Central memory CD8-positive, alpha-beta T cell (primary cell): ENCODE data around the gene HSPA6.
"Not testable (repeated sequence)": the region's sequence is repeated elsewhere in the genome, so short reads cannot be mapped to it uniquely, and the experiment has no call there.

ENCODE experiments used
- ATAC-seq: fragments of 150-1000 bp; cut with Tn5 transposase; replicated peaks from 2 replicates; pipeline ENCODE4 v1.10.0; 2022; ENCODE audit warnings: mild to moderate bottlenecking, moderate FRiP score, moderate number of reproducible peaks; ENCODE audit not compliant: poor library complexity, severe bottlenecking; ENCODE audit errors: extremely low read depth
- DNase-seq, 2 donors: peaks; one replicate each; pipeline ENCODE4 v3.0.0; 2021; ENCODE audit warnings: low spot score in 2 of 2
- H3K27ac Mint-ChIP-seq: one replicate; pipeline ENCODE4 v1.8.0; 2022; ENCODE audit warnings: low read depth, mild to moderate bottlenecking, moderate library complexity, mixed read lengths
- H3K27me3 Mint-ChIP-seq: one replicate; pipeline ENCODE4 v1.8.0; 2022; ENCODE audit warnings: mixed read lengths
- H3K36me3 Mint-ChIP-seq: one replicate; pipeline ENCODE4 v1.8.0; 2022; ENCODE audit warnings: mild to moderate bottlenecking, moderate library complexity, mixed read lengths; ENCODE audit not compliant: insufficient read depth
- H3K4me1 Mint-ChIP-seq: one replicate; pipeline ENCODE4 v1.8.0; 2022; ENCODE audit warnings: mixed read lengths
- H3K4me3 Mint-ChIP-seq: one replicate; pipeline ENCODE4 v1.8.0; 2022; ENCODE audit warnings: mild to moderate bottlenecking, moderate library complexity, mixed read lengths
- H3K9me3 Mint-ChIP-seq: one replicate; pipeline ENCODE4 v1.8.0; 2022; ENCODE audit warnings: mixed read lengths

The HSPA6 gene

DNA sequence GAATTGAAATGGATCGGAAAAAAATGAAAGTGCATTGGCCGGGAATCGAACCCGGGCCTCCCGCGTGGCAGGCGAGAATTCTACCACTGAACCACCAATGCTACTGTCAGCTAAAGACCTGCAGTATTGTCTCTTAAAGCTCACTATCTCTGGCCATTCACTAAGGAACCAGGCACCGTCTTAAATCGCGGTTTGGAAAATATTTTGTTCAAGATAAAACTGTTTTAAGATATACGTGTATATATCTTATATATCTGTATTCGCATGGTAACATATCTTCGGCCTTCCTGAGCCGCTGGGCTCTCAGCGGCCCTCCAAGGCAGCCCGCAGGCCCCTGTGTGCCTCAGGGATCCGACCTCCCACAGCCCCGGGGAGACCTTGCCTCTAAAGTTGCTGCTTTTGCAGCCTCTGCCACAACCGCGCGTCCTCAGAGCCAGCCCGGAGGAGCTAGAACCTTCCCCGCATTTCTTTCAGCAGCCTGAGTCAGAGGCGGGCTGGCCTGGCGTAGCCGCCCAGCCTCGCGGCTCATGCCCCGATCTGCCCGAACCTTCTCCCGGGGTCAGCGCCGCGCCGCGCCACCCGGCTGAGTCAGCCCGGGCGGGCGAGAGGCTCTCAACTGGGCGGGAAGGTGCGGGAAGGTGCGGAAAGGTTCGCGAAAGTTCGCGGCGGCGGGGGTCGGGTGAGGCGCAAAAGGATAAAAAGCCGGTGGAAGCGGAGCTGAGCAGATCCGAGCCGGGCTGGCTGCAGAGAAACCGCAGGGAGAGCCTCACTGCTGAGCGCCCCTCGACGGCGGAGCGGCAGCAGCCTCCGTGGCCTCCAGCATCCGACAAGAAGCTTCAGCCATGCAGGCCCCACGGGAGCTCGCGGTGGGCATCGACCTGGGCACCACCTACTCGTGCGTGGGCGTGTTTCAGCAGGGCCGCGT, at the start of gene HSPA6:
Gene HSPA6 (plus strand): TSS at position 724 of the 925 bp plus-strand sequence. CDS start 119 bp downstream, at position 843.
- Mint-ChIP-seq H3K36me3 (peaks cover 22% of the 10 kb centered on the region), H3K4me3 (peak within 1 kb of the TSS; percentile 82), H3K27ac (peak within 1 kb of the TSS; percentile 99)
- peak; percentile 75 to 77 for DNase-seq
- not testable (repeated sequence) for H3K9me3 Mint-ChIP-seq, H3K4me1 Mint-ChIP-seq, H3K27me3 Mint-ChIP-seq
- ATAC-seq: peak; percentile 71

DNA sequence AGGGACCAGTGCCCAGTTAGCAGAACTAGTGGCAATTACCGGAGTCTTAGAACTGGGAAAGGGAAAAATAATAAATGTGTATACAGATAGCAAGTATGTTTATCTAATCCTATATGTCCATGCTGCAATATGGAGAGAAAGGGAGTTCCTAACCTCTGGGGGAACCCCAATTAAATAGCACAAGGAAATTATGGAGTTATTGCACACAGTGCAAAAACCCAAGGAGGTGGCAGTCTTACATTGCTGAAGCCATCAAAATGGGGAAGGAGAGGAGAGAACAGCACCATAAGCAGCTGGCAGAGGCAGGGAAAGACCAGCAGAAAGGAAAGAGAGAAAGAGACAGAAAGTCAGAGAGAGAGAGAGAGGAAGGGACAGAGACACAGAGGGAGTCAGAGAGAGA, 46.6 kb upstream of the HSPA6 start:
- H3K36me3 Mint-ChIP-seq, ATAC-seq, H3K4me3 Mint-ChIP-seq, DNase-seq, H3K9me3 Mint-ChIP-seq, H3K27ac Mint-ChIP-seq: not testable (repeated sequence)
- Mint-ChIP-seq H3K4me1 (peaks cover 11% of the 10 kb centered on the region), H3K27me3 (peaks cover 22% of the 10 kb centered on the region)

DNA sequence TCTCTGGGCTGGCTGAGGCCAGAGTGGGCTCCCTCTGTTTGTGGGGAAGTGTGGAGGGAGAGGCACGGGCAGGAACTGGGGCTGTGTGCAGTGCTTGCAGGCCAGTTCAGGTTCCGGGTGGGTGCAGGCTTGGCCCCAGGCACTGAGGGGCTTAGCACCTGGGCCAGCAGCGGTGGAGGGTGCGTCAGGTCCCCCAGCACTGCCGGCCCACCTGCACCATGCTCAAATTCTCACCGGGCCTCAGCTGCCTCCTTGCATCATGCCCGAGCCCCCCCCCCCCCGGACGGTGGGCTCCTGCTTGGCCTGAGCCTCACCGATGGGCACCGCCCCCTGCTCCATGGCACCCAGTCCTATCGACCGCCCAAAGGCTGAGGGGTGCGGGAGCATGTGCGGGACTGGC, 45.4 kb upstream of the HSPA6 start:
- no peak overlapping the region for H3K4me3 Mint-ChIP-seq
- H3K36me3 Mint-ChIP-seq: no peaks in the 10 kb centered on the region
- no peak overlapping the region for H3K27ac Mint-ChIP-seq
- H3K27me3 Mint-ChIP-seq: peaks cover 9% of the 10 kb centered on the region
- H3K9me3 Mint-ChIP-seq: no peaks in the 10 kb centered on the region
- no peaks in the 10 kb centered on the region for H3K4me1 Mint-ChIP-seq
- no peak for ATAC-seq
- no peak for DNase-seq

DNA sequence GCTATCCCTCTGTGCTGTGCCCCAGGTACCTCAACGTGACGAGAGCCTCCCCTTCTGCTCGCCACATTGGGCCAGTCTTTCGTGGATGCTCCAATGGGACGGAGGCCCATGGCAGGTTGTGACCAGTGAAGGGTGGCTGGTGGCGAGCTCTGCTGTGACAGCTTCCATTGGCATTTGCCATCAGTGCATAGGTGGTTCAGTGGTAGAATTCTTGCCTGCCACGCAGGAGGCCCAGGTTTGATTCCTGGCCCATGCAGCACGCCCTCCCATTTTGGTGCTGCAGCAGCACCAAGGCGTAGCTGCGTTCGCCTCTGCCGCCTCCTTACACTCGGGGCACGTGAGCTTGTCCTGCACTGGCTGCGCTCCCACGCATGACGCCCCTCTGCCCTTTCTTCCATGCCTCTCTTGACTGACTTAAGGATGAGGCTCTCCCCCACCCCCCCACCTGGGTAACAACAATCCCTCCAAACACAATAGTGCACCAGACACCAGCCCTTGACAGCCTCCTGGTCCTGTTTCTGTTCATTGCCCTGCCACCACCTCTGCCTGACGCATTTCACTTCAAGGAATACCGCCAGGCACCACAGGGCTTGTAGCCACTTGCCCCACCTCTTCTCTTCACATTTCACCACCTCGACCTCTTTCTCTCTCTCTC, 43.8 kb upstream of the HSPA6 start:
- Mint-ChIP-seq H3K4me3 (no peak overlapping the region), H3K36me3 (no peaks in the 10 kb centered on the region), H3K27ac (no peak overlapping the region), H3K9me3 (no peaks in the 10 kb centered on the region), H3K27me3 (no peaks in the 10 kb centered on the region), H3K4me1 (no peaks in the 10 kb centered on the region)
- ATAC-seq (no peak), DNase-seq (no peak)

DNA sequence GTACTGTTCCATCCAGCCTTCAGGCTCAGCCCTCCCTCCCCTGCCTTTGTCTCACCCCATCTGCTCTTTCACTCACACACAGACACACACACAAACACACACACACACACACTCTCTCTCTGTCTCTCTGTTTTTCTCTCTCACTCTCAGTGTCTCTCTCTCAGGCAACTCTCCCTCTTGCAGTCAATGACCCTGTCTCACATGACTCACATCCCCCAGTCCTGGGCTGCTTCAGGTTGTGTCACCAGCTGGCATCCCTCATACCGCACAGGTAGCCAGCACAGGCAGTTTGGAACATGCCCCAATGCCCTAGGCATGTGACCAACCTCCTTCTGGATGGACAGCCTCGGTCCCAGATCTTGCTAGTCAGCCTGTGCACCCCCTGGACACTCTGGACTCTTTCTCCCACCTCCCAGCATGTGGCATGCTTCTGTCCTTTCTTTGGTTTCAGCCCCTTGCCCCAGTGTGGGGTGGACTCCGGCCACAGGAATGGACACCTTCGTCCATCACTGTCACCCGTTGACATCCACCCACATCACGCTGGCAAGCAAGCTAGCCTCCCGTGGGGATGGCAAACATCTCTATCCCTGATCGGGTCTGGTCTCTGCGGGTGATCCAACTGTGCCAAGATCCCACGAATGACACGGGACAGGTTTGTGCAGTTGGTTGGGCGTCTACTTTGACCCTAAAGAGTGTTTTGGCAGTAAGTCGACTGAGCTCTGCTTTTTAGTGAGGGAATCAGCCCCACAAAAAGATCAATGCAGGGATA, 42.5 kb upstream of the HSPA6 start:
- Mint-ChIP-seq H3K4me1 (peaks cover 2% of the 10 kb centered on the region), H3K9me3 (no peaks in the 10 kb centered on the region), H3K36me3 (no peaks in the 10 kb centered on the region), H3K4me3 (no peak overlapping the region), H3K27me3 (no peaks in the 10 kb centered on the region), H3K27ac (no peak overlapping the region)
- ATAC-seq (no peak), DNase-seq (no peak)

DNA sequence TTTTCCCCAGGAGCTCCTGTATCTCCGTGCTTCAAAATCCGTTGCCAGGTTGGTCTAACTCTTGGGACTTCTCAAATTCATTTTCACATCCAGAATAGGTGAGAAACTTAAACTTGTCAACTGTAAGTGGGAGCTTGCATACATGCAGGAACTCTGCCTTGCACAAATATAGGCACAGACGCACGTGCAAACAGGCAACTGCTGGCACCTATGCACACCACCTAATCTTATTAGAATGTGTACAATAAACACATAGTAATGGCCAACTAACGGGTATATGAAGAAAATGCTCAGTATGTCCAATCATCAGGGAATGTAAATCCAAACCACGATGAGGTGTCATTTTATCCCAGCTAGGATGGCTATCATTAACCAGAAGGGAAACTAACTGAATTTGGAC, 41.7 kb upstream of the HSPA6 start:
- no peaks in the 10 kb centered on the region for H3K27me3 Mint-ChIP-seq
- H3K27ac Mint-ChIP-seq: no peak overlapping the region
- H3K4me1 Mint-ChIP-seq: peaks cover 7% of the 10 kb centered on the region
- H3K4me3 Mint-ChIP-seq: no peak overlapping the region
- DNase-seq (no peak), ATAC-seq (no peak)
- no peaks in the 10 kb centered on the region for H3K9me3 Mint-ChIP-seq
- no peaks in the 10 kb centered on the region for H3K36me3 Mint-ChIP-seq

DNA sequence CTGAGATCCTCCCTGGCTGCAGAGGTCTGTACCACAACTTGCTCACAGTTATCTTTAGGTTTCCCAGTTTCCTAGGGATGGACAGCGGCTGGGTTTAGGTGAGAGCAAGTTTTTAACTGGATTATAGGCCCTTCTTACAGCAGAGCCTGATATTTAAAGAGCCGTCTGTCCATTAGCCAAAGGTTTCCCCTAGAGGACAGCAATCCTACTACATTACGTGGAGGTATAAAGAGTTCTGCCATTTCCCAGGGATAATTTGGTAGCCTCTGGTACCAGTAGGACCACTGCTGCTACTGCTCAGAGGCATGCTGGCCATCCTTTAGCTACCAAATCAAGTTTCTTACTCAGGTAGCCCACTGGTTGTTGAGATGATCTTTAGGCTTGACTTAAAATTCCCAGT, 41.0 kb upstream of the HSPA6 start:
- H3K36me3 Mint-ChIP-seq: no peaks in the 10 kb centered on the region
- DNase-seq: no peak
- H3K9me3 Mint-ChIP-seq: no peaks in the 10 kb centered on the region
- ATAC-seq: no peak
- no peaks in the 10 kb centered on the region for H3K27me3 Mint-ChIP-seq
- peaks cover 7% of the 10 kb centered on the region for H3K4me1 Mint-ChIP-seq
- H3K4me3 Mint-ChIP-seq: no peak overlapping the region
- H3K27ac Mint-ChIP-seq: no peak overlapping the region

DNA sequence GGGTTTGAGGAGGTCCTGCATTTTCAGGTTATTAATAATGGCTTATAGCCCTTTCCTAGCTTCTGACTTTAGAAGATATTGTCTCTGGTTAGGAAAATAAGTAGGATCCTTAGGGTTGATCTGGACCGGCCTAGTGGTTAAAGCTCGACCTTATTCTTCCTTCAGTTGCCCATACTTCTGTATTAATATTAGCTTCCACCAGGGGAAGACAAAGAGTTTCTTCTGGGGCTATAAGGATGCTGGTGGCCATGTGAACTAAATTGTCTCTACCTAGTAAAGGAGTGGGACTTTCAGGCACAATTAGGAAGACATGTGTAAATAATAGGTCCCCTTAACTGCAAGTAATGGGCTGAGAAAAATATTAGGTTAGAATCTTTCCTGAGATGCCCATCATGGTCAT, 39.7 kb upstream of the HSPA6 start:
- no peak for DNase-seq
- H3K27me3 Mint-ChIP-seq: no peaks in the 10 kb centered on the region
- H3K4me3 Mint-ChIP-seq: no peak overlapping the region
- no peaks in the 10 kb centered on the region for H3K36me3 Mint-ChIP-seq
- no peak overlapping the region for H3K27ac Mint-ChIP-seq
- peaks cover 7% of the 10 kb centered on the region for H3K4me1 Mint-ChIP-seq
- H3K9me3 Mint-ChIP-seq: no peaks in the 10 kb centered on the region
- peak; percentile 54 for ATAC-seq

DNA sequence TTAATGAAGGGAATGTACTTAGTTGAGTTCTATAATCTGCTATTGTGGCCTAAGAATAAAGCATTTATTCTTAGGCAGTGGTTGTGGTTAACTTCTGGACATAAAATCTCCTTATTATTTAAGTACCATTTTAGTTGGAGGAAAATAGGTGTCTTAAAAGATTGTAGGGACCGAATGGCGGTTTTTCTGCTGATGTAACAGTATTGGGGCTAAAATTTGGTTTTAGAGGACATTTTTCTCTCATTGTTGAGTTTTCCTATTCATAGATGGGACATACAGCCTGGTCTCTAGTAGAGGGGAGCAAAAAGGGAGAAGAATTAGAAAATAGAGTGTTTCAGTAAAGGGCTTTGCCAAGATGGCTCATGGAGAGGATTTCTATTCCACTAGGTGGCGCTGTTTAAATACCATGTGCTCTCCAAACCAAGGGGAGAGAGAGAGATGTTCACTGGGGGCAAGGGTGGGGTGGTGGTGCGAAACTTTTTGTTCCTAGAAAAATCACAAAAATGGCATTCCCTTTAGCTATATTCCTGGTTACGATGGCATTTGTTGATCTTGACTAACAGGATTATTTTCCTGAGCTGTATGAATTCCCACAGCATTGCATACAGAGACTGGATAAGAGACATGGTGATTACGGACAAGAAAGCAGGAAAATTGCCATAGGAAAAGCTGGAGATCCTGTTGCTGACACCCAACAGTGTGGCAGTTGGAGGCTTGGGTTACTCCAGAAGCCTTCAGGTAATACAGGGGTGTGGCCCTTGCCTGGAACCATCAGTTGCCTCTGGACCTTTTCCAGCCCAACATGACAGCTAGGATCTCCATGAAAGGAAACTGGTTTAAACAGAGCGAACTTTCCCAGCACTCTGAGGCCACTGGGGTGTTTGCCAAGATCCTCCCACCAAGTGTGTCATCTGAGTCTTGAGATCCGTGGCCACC, 37.3 kb upstream of the HSPA6 start:
- no peak overlapping the region for H3K4me3 Mint-ChIP-seq
- DNase-seq (peak in 1 of 2 donors; percentile 36), ATAC-seq (no peak)
- H3K27ac Mint-ChIP-seq: no peak overlapping the region
- H3K36me3 Mint-ChIP-seq: no peaks in the 10 kb centered on the region
- peaks cover 23% of the 10 kb centered on the region for H3K4me1 Mint-ChIP-seq
- no peaks in the 10 kb centered on the region for H3K27me3 Mint-ChIP-seq
- no peaks in the 10 kb centered on the region for H3K9me3 Mint-ChIP-seq

DNA sequence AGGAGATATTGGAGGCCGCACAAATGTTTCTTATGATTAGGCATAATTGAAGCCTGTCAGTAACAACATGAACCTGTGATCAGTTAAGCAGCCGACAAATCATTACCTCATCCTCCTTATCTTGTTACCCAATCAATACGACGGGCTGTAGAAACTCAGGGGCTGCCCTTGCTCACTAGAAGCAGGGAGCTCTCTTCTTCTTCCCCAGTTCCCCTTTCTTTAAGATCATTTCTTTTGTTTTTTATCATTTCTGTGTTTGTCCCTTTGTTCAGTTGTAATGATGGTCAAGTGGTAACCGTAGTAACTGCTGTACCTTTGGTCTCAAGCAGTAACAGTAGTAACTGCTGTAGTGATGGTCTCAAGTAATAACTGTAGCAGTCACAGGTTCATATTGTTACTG, 32.9 kb upstream of the HSPA6 start:
- H3K27me3 Mint-ChIP-seq: peaks cover 17% of the 10 kb centered on the region
- ATAC-seq: no peak

DNA sequence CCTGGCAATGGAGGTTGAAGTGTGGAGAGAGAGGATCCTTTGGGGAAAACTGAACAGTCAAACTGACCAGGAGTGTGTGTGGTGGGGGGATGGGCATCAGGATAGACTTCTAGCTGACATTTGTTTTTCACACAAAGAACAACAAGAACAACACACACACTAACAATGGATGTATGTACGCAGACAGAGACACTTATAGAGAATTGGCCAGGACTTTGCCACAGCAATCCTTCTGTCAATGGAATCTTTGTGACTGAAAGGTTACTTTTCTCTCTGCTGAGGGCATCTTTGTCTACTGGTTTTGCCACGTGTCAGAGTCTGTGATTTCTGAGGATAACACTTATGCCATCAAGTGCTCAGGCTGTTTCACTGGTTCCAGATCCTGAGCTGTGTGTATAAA, 31.5 kb upstream of the HSPA6 start:
- H3K27me3 Mint-ChIP-seq: peaks cover 27% of the 10 kb centered on the region
- no peak for ATAC-seq
- peaks cover 16% of the 10 kb centered on the region for H3K4me1 Mint-ChIP-seq
- no peak for DNase-seq
- H3K36me3 Mint-ChIP-seq: no peaks in the 10 kb centered on the region
- no peak overlapping the region for H3K4me3 Mint-ChIP-seq
- no peak overlapping the region for H3K27ac Mint-ChIP-seq
- no peaks in the 10 kb centered on the region for H3K9me3 Mint-ChIP-seq

More for the DNA sequence above, 32.9 kb upstream of the HSPA6 start:
- DNase-seq: no peak
- no peaks in the 10 kb centered on the region for H3K9me3 Mint-ChIP-seq
- no peak overlapping the region for H3K4me3 Mint-ChIP-seq
- H3K4me1 Mint-ChIP-seq: peaks cover 23% of the 10 kb centered on the region
- no peak overlapping the region for H3K27ac Mint-ChIP-seq
- H3K36me3 Mint-ChIP-seq: no peaks in the 10 kb centered on the region
